H1 (cell line): ENCODE data around the gene SPTB. TPM values are rescaled to one million over a fixed set of nuclear protein-coding genes. Genes with fewer than 3 reads are reported as not detected.

Experiments used
- BACH1 ChIP-seq: IDR thresholded peaks from 2 replicates; pipeline ENCODE4 v1.6.1; 2012; ENCODE audit warnings: low read length, improper control_type of control experiment
- CTBP2 ChIP-seq: IDR thresholded peaks from 2 replicates; pipeline ENCODE4 v1.7.0; 2011; ENCODE audit warnings: borderline replicate concordance, mild to moderate bottlenecking, moderate library complexity, mixed read lengths, low read length; ENCODE audit not compliant: insufficient read depth, insufficient read length
- CTCF ChIP-seq, 3 experiments: IDR thresholded peaks; 1 replicate in 2 of 3; 2 replicates in 1 of 3; pipeline versions ENCODE4 v1.5.1 to v1.6.1; 2011; ENCODE audit warnings: low read length in 3 of 3, mild to moderate bottlenecking in 3 of 3, inconsistent platforms in 2 of 3, low read depth in 1 of 3, moderate library complexity in 1 of 3; ENCODE audit not compliant: insufficient read depth in 1 of 3; ENCODE audit errors: control extremely low read depth in 1 of 3
- POLR2AphosphoS5 ChIP-seq: IDR thresholded peaks from 2 replicates; pipeline ENCODE4 v1.6.1; 2011; ENCODE audit warnings: low read depth, low read length
- TAF1 ChIP-seq: IDR thresholded peaks from 2 replicates; pipeline ENCODE4 v1.6.1; 2011; ENCODE audit warnings: mild to moderate bottlenecking, low read depth, low read length
- polyA plus RNA-seq, 7 experiments: library from polyadenylated mRNA; depleted of rRNA in 3 of 7; stranded (reverse) in 5 of 7; unstranded in 2 of 7; fragments of >200 nt in 5 of 7; fragments of 200-250 nt in 2 of 7; gene quantifications; 1 replicate in 5 of 7; 2 replicates in 1 of 7; 4 replicates in 1 of 7; pipeline versions ENCODE4 v1.2.1 to v1.2.3, GENCODE V29; 2011 to 2013; ENCODE audit warnings: missing spikeins in 2 of 7, mixed read lengths in 2 of 7
- total RNA-seq: library from RNA; stranded (reverse); fragmentation: NEBNext Ultra II Directional; extraction: Animal tissue kit (Norgen Biotek cat#: 25700); gene quantifications from 2 replicates; pipeline ENCODE4 v1.2.1, GENCODE V29; 2021

Gene SPTB
- total and polyA plus RNA-seq, 2 of the 8 experiments (the other 6 are each of a cell fraction or from before 2014, with no cell fraction given), result 0.30 to 2.4 TPM

- TF ChIP-seq BACH1 (no peak), CTBP2 (no peak), CTCF (IDR thresholded peaks at IDR 0.05; ENCODE audit: control extremely low read depth in 1 of 3, insufficient read depth in 1 of 3, low read depth in 1 of 3, low read length in 3 of 3) (no peak), POLR2AphosphoS5 (no peak), TAF1 (0 out of 2 replicates have a peak, but pooled peaks have one; percentile 7)
- TF ChIP-seq, all 59 proteins: peak for 5
Measured at GRCh38 chr14:64715146-64715627, 164.5 kb downstream of the SPTB start (continued).
